Activated T-cell treated with anti-CD3 and anti-CD28 coated beads, Interleukin-2, amount 50 U/mL, for 4 hours (primary cell): Measurements from ENCODE around the gene ASMTL. TPM values are rescaled to one million over a fixed set of nuclear protein-coding genes. Genes with fewer than 3 reads are reported as not detected.
"Not testable (repeated sequence)": the region's sequence is repeated elsewhere in the genome, so short reads cannot be mapped to it uniquely, and the experiment has no call there.

Source experiments
- ATAC-seq, 2 donors: fragments of 200-7000 bp; cut with Tn5 transposase; one replicate each; pipeline ENCODE4 v1.10.0; 2021
- DNase-seq: peaks from one replicate; pipeline ENCODE4 v3.0.0-alpha.2; 2020
- H3K27me3 Mint-ChIP-seq: one replicate; pipeline ENCODE4 v1.8.0; 2021; ENCODE audit warnings: low read depth, mixed read lengths
- H3K36me3 Mint-ChIP-seq: one replicate; pipeline ENCODE4 v1.8.0; 2022; ENCODE audit warnings: mixed read lengths; ENCODE audit not compliant: insufficient read depth
- H3K4me1 Mint-ChIP-seq: one replicate; pipeline ENCODE4 v1.8.0; 2021; ENCODE audit warnings: low read depth, mixed read lengths
- H3K4me3 Mint-ChIP-seq: one replicate; pipeline ENCODE4 v1.8.0; 2021; ENCODE audit warnings: mild to moderate bottlenecking, moderate library complexity, mixed read lengths
- H3K9me3 Mint-ChIP-seq: one replicate; pipeline ENCODE4 v1.8.0; 2021; ENCODE audit warnings: mixed read lengths
- total RNA-seq, 3 donors: library from RNA; stranded (reverse); gene quantifications; one replicate each; pipeline ENCODE4 v1.2.1, GENCODE V29; 2021

Gene ASMTL
- total RNA-seq, 3 donors from 2014 or later = 33.0 to 53.2 (median 36.9) TPM

DNA sequence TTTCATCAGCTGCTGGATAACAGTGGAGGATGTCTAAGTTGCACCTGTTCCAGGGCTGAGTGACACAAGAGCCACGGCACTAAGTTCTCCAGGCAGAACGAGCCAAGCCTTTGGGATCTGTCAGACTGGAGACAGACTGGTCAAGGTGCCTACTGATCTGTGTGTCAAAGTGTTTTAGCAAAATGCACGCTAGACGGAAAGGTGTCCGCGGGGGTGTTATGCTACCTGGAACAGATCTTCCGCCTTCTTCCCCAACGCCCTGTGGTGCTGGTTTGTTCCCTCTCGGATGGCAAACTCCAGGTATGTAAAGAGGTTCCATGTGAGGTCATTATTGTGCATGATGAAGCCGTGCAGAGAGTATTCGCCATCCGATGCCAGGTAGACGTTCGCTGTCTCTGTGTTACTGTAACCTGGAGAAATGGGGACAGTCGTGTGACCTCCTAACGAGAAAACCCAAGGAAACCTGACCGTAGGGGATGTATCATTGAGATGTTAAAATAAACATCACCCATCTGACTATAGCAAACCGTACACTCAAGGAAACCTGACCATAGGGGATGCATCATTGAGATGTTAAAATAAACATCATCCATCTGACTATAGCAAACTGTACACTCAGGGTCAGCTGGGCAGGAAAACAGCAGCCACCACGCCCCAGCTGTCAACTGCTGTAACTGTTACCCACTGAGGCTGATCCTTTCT lies 31.1 kb downstream of the ASMTL start:
- DNase-seq = no peak
- Mint-ChIP-seq H3K36me3 (peaks cover 47% of the 10 kb centered on the region), H3K4me3 (no peak overlapping the region), H3K4me1 (no peaks in the 10 kb centered on the region), H3K27me3 (no peaks in the 10 kb centered on the region), H3K9me3 (peaks cover 4% of the 10 kb centered on the region)
- no peak for ATAC-seq

DNA sequence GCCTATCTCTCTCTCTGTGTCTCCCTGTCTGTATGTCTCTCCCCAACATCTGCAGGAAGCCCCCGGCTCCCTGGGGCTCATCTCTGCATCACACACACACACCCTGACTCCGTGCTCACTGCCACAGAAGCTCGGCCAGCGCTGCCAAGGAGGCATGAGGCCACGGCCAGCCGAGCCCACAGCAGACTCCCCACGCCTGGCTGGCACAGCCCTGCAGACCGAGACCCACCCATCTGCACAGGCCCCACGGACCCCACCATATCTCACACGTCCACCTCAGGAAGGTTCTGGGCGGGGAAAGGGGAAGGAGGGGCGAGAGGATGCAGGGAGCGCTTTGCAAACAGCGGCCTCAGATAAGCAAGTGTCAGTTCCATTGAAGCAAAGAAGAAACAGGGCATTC lies 32.3 kb downstream of the ASMTL start:
- peaks cover 39% of the 10 kb centered on the region for H3K36me3 Mint-ChIP-seq
- ATAC-seq (no peak), DNase-seq (no peak)
- peaks cover 4% of the 10 kb centered on the region for H3K9me3 Mint-ChIP-seq
- H3K27me3 Mint-ChIP-seq = no peaks in the 10 kb centered on the region
- H3K4me3 Mint-ChIP-seq = no peak overlapping the region
- no peaks in the 10 kb centered on the region for H3K4me1 Mint-ChIP-seq

DNA sequence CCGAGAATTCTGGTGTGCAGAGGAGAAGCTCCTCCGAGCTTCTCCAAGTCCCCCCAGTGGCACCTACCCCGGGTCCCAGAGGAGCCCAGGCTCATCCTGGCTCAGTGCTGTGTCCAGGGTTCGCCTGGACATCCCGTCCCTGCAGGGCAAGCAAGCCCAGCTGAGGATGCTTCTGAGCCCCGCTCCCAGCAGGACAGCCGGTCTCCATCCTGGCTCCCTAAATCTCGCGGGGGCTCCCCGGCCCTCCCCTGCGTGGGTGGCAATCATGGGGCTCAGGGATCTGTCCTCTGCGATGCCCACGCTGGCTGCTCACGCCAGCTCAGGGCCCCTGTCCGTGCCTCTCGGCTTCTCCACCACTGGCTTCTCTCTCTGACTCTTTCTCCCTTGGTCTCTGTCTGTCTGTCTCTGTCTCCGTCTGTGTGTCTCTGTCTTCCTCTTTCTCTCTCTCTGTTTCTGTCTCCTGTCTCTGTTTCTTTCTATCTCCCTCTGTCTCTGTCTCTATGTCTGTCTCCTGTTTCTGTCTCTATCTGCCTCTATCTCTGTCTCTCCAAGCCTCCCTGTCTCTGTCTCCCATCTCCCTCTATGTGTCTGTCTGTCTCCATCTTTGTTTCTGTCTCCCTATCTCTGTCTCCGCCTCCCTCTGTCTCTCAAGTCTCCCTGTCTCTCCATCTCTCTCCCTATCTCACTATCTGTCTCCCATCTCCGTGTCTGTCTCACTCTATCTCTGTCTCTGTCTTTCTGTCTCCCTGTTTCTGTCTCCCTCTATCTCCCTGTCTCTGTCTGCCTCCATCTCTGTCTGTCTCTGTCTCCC lies 33.0 kb downstream of the ASMTL start:
- Mint-ChIP-seq H3K4me3 (no peak overlapping the region), H3K4me1 (no peaks in the 10 kb centered on the region), H3K9me3 (peaks cover 4% of the 10 kb centered on the region), H3K36me3 (peaks cover 33% of the 10 kb centered on the region), H3K27me3 (no peaks in the 10 kb centered on the region)
- no peak for DNase-seq
- ATAC-seq = peak in 1 of 2 donors; percentile 19

DNA sequence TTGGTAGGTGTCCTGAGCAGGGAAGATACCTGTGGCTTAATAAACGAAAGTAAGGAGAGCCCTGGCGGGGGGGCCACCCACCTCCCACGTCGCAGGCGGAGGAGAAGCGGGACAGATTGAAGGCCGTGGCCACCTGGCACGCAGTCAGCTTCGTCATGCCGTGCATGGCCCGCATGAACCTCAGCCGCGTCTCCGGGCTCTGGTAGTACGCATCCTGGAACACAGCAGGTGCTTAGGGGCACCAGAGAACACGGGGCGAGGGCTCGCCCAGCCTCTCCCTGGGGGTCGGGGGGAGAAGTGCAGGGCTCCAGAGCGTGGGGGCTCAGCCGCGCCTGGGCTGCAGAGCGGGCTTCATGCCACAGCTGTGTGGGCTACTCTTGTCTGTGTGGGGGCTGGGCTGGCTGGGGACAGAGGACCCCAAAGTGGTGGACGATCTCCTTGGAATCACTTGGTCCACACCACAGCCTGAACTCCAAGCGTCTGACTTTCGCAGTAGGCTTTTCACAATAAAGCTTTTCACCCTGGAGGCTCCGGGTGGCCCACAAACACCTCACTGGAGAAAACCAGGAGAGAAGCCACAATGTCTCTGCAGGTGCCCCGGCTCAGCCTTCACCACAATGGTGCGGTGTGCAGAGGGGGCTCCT lies 33.7 kb downstream of the ASMTL start:
- H3K4me1 Mint-ChIP-seq = no peaks in the 10 kb centered on the region
- H3K4me3 Mint-ChIP-seq = no peak overlapping the region
- H3K27me3 Mint-ChIP-seq = no peaks in the 10 kb centered on the region
- DNase-seq (no peak), ATAC-seq (no peak)
- peaks cover 4% of the 10 kb centered on the region for H3K9me3 Mint-ChIP-seq
- peaks cover 30% of the 10 kb centered on the region for H3K36me3 Mint-ChIP-seq

DNA sequence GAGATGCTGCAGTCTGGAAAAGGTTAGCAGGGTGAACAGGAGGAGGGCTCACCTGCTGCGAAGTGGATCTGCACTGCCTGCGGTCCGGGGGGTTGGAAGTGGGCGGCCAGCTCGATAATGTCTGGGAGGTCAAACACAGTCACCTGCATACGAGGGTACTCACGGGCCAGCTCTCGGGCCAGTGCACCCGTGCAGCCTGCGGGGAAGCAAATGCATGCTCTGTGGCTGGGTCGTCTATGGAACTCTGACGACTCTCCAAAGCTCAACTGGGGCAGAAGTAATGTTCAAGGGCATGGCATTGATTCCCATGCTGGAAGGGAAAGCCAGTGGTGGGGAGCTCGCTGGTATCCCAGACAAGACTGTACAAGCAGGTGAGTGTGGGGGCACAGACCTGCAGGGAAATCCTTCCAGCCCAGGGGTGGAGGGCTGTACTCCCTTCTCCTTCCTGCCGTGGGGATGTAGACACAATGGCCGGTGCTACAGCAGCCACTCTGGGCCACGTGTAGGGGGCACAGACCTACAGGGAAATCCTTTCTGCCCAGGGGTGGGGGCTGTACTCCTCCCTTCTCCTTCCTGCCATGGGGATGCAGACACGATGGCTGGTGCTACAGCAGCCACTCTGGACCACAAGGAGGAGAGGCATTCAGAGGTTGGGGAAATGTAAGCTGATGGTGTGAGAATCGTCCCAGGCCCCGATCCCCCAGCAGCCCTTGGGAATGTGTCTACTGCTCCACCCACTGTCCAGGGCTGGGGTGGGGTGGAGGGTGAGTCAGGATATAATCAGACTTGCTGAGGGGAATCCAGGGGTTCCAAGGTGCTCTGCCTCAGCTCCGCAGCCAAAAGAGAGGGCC lies 34.6 kb downstream of the ASMTL start:
- ATAC-seq (no peak), DNase-seq (no peak)
- Mint-ChIP-seq H3K27me3 (no peaks in the 10 kb centered on the region), H3K4me1 (no peaks in the 10 kb centered on the region), H3K9me3 (peaks cover 4% of the 10 kb centered on the region), H3K36me3 (peaks cover 32% of the 10 kb centered on the region), H3K4me3 (no peak overlapping the region)

DNA sequence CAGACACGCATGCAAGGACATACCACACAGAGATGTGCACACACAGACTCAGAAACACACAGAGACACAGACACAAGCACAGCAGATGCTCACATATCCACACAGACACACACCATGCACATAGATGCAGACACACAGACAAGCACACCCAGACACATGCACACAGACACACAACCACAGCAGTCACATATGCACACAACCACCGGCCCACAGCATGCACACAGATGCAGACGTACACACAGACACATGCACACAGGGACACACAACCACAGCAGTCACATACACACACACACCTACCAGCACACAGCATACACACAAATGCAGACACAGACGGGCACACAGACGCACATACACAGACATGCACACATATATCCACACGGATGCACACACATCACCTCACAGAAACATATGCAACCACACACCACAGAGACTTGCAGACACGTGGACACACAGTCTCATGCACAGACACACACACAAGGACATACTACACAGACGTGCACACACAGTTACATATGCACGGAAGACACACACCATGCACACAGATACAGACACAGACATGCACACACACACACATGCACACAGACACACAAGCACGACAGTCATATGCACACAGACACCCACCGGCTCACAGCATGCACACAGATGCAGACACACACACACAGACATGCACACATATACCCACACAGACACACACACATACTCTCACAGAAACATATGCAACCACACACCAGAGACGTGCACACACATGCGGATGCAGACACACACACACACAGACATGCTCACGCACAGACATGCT lies 35.5 kb downstream of the ASMTL start:
- ATAC-seq (no peak), DNase-seq (no peak)
- Mint-ChIP-seq H3K9me3 (peaks cover 4% of the 10 kb centered on the region), H3K4me1 (no peaks in the 10 kb centered on the region), H3K36me3 (peaks cover 32% of the 10 kb centered on the region), H3K4me3 (no peak overlapping the region), H3K27me3 (no peaks in the 10 kb centered on the region)

DNA sequence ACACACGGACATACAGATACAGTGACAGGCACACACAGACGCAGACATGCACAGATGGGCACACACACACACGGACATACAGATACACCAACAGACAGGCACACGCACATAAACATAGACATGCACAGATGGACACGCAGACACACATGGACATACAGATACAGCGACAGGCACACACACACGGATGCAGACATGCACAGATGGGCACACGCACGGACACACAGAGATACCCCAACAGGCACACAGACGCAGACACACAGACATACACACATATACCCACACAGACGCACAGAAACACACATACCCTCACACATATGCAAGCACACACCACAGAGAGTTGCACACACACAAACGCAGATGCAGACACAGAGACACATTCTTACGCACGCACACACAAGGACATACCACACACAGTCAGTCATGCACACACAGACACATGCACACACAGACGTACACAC lies 36.4 kb downstream of the ASMTL start:
- Mint-ChIP-seq H3K36me3 (peaks cover 30% of the 10 kb centered on the region), H3K9me3 (peaks cover 4% of the 10 kb centered on the region), H3K4me1 (no peaks in the 10 kb centered on the region), H3K27me3 (no peaks in the 10 kb centered on the region), H3K4me3 (no peak overlapping the region)
- DNase-seq = no peak
- ATAC-seq = no peak

DNA sequence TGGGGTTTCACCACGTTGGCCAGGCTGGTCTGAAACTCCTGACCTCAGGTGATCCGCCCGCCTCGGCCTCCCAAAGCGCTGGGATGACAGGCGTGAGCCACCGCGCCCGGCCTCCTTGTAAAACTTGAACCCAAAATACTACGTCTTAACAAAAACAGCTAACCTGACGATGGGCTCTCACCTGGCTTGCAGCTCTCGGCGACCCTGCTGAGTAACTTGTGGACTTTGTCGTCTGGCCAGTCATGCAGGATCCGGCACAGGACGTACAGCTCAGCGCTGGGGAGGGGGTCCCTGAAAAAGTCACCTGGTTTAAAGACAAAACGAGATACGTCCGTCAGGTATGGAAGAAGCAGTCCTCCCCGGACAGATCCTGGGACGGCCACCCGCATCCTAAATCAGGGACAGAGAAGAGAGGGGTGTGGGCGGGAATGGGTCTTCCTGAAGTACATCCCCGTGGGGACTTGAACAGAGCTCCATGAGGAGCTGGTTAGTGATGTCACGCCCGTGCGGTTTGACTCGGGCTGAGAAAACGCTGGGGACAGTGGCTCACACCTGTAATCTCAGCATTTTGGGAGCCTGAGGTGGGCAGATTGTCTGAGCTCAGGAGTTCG lies 40.1 kb downstream of the ASMTL start:
- Mint-ChIP-seq H3K27me3 (no peaks in the 10 kb centered on the region), H3K36me3 (peaks cover 27% of the 10 kb centered on the region), H3K4me1 (no peaks in the 10 kb centered on the region), H3K4me3 (no peak overlapping the region), H3K9me3 (no peaks in the 10 kb centered on the region)
- ATAC-seq = no peak
- no peak for DNase-seq

DNA sequence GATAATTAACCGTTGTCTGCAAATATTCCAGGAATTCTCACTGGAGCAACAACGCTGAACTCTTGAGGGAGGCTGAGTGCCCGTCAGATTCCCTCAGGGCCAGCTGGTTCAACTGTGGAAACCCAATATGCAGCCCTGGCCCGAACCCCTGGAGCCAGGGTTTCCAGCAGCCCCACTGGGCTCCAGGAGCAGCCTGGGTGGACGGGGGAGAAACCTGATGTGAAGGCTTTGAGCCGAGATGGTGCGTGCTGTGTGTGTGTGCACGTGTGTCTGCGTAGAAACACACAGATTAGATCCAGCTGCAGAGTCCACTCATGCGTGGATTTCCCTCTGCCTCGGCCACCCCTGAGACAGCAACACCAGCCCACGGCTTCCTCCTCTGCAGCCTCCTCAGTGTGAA lies 41.4 kb downstream of the ASMTL start:
- no peaks in the 10 kb centered on the region for H3K4me1 Mint-ChIP-seq
- H3K4me3 Mint-ChIP-seq = no peak overlapping the region
- DNase-seq (no peak), ATAC-seq (no peak)
- peaks cover 27% of the 10 kb centered on the region for H3K36me3 Mint-ChIP-seq
- H3K27me3 Mint-ChIP-seq = no peaks in the 10 kb centered on the region
- no peaks in the 10 kb centered on the region for H3K9me3 Mint-ChIP-seq

DNA sequence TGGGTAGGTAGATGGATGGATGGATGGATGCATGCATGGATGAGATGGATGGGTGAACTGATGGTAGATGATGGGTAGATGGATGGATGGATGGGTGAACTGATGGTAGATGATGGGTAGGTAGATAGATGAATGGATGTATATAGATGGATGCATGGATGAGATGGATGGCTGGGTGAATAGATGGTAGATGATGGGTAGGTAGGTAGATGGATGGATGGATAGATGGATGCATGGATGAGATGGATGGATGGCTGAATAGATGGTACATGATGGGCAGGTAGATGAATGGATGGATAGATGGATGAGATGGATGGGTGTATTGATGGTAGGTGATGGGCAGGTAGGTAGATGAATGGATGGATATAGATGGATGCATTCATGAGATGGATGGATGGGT lies 45.7 kb downstream of the ASMTL start:
- Mint-ChIP-seq H3K4me3 (no peak overlapping the region), H3K4me1 (no peaks in the 10 kb centered on the region), H3K36me3 (peaks cover 9% of the 10 kb centered on the region), H3K9me3 (no peaks in the 10 kb centered on the region), H3K27me3 (no peaks in the 10 kb centered on the region)
- DNase-seq = no peak
- no peak for ATAC-seq

DNA sequence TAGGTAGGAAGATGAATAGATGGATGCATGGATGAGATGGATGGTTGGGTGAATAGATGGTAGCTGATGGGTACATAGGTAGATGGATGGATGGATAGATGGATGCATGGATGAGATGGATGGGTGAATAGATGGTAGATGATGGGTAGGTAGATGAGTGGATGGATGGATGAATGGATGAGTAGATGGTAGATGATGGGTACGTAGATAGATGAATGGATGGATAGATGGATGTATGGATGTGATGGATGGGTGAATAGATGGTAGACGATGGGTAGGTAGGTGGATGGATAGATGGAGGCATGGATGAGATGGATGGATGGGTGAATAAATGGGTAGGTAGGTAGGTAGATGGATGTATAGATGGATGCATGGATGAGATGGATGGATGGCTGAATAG lies 46.9 kb downstream of the ASMTL start:
- H3K9me3 Mint-ChIP-seq, H3K27me3 Mint-ChIP-seq, H3K4me1 Mint-ChIP-seq, ATAC-seq, H3K4me3 Mint-ChIP-seq, H3K36me3 Mint-ChIP-seq, DNase-seq: not testable (repeated sequence)

DNA sequence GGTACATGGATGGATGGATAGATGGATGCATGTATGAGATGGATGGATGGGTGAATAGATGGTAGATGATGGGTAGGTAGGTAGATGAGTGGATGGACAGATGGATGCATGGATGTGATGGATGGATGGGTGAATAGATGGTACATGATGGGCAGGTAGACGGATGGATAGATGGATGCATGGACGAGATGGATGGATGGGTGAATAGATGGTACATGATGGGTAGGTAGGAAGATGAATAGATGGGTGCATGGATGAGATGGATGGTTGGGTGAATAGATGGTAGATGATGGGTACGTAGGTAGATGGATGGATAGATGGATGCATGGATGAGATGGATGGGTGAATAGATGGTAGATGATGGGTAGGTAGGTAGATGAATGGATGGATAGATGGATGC lies 48.8 kb downstream of the ASMTL start:
- DNase-seq, H3K4me1 Mint-ChIP-seq, H3K36me3 Mint-ChIP-seq, ATAC-seq, H3K9me3 Mint-ChIP-seq, H3K27me3 Mint-ChIP-seq, H3K4me3 Mint-ChIP-seq: not testable (repeated sequence)

DNA sequence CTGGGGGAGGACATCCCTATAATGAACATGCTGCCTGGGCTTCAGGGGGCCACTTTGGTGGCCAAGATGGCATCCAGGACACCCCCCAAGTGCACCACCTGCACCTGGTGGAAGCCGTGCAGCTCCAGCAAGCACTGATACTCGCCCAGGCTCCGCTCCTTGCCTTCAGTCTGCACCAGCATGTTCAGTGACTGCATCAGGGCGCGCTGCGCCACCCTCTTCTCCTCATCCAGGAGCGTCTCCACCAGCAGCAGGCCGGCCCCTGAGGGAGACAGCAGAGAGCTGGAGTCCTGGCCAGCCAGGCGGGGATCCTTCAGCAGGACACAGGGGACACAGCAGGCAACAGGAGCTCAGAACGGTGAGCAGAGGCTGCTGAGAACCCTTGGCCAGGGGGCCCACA lies 49.5 kb downstream of the ASMTL start:
- ATAC-seq (no peak), DNase-seq (no peak)
- Mint-ChIP-seq H3K4me1 (no peaks in the 10 kb centered on the region), H3K36me3 (no peaks in the 10 kb centered on the region), H3K27me3 (no peaks in the 10 kb centered on the region), H3K9me3 (no peaks in the 10 kb centered on the region), H3K4me3 (no peak overlapping the region)
